ENCODE measurements around the gene KLF3.

Gene KLF3

GRCh38 chr4:38735870-38736269 is 71.9 kb downstream of the KLF3 start:
- no peak for DNase-seq (ENCODE audit: low read depth in 2 of 2, low spot score in 1 of 2)

DNA sequence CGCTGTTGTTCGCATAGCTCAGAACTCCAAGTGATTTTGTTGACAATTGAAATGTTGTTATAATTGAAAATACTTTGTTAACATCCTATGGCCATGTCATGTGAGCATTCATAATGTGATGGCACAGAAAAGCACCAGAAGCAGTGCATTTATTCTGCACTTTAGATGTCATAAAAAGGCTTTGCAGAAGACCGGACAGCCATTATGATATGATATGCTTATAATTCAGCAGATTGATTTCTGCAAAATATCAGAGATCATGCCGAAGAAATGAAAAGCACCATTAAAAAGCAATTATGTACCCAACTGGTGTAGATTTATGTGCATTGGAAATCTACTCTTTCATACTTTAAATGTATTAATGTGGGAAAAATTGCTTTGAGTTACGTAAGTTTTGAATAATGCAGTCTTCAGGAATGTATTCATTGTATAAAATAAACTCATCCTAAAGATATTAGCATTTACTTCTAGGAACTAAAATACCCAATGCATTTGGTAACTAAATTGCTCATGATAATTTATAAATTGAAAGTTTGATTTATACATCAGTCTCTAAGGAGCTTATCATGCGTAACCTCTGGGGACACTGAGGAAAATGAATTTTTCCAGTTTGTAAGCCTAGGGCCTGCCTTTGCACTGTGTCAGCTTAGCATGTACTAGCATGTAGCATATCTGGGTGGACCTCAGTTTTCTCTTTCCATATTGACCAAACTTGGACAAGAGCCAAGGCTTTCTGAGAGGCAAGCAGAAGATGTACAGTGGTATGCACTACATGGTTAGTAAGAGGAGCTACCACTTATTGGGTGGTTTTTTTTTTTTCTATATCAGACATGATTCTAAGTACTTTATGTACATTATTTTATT is 75.2 kb downstream of the KLF3 start:
- DNase-seq (ENCODE audit: low read depth in 2 of 2, low spot score in 1 of 2) = no peak

- DNase-seq (ENCODE audit: low read depth in 2 of 2, low spot score in 1 of 2) = no peak
Observed at GRCh38 chr4:38740303-38740702, 76.3 kb downstream of the KLF3 start.

GRCh38 chr4:38743866-38744265 is 79.9 kb downstream of the KLF3 start:
- no peak for DNase-seq (ENCODE audit: low read depth in 2 of 2, low spot score in 1 of 2)

GRCh38 chr4:38745881-38746280 is 81.9 kb downstream of the KLF3 start:
- DNase-seq (ENCODE audit: low read depth in 2 of 2, low spot score in 1 of 2) = no peak

DNA sequence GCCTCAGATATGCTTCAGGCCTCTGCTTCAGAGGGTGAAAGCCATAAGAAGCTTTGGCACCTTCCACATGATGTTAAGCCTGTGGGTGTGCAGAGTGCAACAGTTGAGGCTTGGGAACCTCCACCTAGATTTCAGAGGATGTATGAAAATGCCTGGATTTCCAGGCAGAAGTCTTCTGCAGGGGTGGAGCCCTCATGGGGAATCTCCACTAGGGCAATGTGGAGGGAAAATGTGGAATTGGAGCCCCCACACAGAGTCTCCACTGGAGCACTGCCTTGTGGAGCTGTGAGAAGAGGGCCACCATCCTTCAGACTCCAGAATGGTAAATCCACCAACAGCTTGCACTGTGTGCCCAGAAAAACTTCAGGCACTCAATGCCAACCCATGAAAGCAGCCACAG is 83.6 kb downstream of the KLF3 start:
- no peak for DNase-seq (ENCODE audit: low read depth in 2 of 2, low spot score in 1 of 2)

GRCh38 chr4:38749336-38749735 is 85.3 kb downstream of the KLF3 start:
- DNase-seq (ENCODE audit: low read depth in 2 of 2, low spot score in 1 of 2) = no peak
